ENCODE measurements around the gene ENTREP1.
A peak's percentile ranks its signal among the peaks of the same experiment; 100 is the strongest.

The ENTREP1 gene

GRCh38 chr9:69319324-69320025 lies 5.5 kb upstream of the ENTREP1 start:
- DNase-seq = no peak

GRCh38 chr9:69322256-69322655 lies 2.8 kb upstream of the ENTREP1 start:
- DNase-seq = no peak

DNA sequence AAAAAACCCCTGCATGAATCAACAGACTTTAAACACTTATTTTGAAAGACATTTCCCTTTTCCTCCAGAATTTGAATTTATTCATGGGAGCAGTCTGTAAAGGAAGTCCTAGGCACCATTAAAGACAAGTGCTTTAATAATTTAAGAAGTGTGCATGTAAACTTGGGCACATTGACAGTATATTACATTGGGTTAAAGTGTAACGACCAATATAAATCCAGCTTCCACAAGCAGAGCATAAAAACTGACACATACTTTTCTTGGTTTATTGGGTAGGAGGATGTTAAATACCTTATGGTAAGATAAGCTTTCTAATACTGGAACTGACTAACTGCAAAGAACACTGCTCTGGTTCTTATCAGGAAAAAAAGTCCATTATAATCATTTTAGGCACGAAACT lies 1.2 kb upstream of the ENTREP1 start:
- DNase-seq = no peak

GRCh38 chr9:69325409-69326212 lies 596 bp downstream of the ENTREP1 start:
- DNase-seq = peak; percentile 8

- no peak for DNase-seq
Measured at GRCh38 chr9:69326261-69326660, 1.2 kb downstream of the ENTREP1 start.

GRCh38 chr9:69330580-69330979 lies 5.6 kb downstream of the ENTREP1 start:
- no peak for DNase-seq

GRCh38 chr9:69331444-69331843 lies 6.4 kb downstream of the ENTREP1 start:
- DNase-seq = no peak

DNA sequence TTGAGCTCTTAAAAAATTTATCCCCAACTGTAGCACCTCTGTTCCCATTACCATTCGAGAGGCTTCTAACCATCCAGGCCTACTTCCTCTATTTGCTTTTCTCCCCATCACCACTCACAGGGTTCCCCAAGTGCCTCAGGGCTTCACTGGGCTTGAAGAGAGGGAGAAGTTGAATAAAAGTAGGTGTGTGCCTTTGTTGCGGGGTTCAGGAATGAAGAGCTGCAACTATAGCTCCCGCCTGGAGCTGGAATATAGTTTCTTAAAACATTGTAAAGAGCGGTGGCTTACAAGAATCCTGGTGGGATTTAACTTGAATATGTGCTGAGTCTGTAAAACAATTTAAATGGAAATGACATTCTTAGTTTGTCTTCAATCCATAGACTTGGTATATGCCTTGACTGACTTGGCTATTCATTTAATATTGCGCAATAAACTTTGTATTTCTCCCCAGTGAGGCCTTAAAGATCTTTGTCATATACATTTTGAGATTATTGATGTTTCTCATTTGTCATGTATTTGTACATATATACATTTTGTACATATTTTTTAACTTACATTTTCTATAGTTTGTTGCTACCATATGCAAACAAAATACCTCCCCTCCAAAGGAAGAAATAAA lies 7.2 kb downstream of the ENTREP1 start:
- no peak for DNase-seq

DNA sequence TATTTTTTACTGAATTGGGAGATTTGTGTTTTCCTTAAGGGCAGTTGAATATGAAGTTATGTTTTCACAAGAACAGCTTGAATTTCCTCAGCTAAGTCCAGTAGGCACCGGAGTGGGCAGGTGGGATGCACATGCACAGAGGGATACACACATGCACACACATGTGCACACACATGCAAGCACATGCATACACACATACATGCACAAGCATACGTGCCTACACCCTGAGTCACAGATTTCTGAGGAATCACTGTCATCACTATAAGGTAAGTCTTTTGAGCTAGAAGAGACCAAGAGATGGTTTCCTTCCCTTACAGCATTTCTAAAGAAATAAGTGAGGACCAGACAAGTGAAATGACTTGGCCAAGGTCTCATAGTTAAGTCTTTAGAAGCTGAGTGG lies 8.7 kb downstream of the ENTREP1 start:
- no peak for DNase-seq

DNA sequence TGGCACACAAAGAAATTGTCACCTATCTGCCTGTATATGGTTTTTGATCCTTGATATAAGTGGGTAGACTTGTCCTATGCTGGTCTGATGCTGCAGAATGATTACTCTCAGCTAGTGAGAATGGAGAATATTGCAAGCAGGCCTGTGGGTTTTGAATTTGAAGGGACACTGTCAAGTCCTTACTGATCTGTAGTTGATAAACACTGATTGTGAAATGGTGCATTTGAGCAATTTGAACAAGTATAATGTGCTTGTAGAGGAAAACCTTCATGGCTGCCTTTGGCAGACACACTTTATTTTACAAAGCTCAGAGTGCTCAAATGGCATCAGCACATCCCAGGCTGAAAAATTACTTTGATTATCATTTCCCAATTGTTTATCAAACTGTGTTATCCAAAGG lies 9.3 kb downstream of the ENTREP1 start:
- DNase-seq = no peak

DNA sequence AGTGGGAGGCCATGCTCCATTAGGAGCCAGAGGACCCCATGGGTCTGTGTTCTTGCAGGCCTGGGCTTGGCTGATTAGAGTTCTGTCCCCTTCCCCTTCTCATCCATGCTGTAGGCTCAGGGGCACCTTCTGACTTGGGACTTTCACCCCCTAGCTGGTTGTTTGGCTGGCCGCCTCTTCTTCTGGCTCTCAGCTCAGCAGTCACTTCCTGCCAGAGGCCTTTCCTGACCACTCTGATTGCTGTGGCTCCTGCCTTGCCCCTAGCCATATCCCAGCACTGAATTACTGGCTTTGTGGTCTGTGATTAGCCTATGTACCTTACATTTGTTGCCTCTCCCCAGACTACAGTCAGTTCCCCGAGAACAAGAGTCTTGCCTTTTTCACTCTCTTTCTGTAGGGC lies 14.6 kb downstream of the ENTREP1 start:
- no peak for DNase-seq

GRCh38 chr9:69340631-69341030 lies 15.6 kb downstream of the ENTREP1 start:
- DNase-seq = no peak

- no peak for DNase-seq
Measured at GRCh38 chr9:69342769-69343168, 17.8 kb downstream of the ENTREP1 start.

- no peak for DNase-seq
Measured at GRCh38 chr9:69344459-69344858, 19.4 kb downstream of the ENTREP1 start.

- no peak for DNase-seq
Measured at GRCh38 chr9:69346596-69347390, 21.8 kb downstream of the ENTREP1 start.

- DNase-seq = no peak
Measured at GRCh38 chr9:69347607-69348006, 22.6 kb downstream of the ENTREP1 start.

DNA sequence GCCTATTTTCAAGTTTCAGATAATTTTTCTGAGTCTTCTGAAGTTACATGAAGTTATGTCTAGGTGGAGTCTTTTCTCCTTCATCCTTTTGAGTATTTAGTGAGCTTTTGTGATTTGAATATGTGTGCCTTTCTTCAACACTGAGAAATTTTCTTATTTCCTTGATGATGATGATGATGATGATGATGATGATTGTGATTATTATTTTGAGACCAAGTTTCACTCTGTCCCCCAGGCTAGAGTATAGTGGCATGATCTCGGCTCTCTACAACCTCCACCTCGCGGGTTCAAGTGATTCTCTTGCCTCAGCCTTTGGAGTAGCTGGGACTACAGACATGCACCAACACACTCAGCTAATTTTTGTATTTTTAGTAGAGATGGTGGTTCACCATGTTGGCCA lies 26.2 kb downstream of the ENTREP1 start:
- no peak for DNase-seq

DNA sequence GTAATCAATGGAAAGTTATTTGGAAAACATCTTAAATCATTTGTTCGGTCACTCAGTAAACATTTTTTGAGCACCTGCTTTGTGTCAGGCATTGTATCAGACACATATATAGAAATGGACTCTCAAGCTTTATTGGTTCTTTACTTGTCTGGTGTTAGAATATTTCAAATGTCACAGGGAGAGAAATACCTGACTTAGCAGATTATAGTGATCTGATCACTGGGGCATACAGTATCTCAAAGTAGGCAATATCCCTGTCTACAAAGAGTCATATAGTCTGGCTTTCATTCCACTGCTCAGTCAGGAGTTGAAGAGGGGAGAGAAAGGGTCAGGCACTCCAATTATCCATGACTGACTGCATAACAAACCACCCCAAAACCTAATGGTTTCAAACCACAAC lies 30.2 kb downstream of the ENTREP1 start:
- no peak for DNase-seq

DNA sequence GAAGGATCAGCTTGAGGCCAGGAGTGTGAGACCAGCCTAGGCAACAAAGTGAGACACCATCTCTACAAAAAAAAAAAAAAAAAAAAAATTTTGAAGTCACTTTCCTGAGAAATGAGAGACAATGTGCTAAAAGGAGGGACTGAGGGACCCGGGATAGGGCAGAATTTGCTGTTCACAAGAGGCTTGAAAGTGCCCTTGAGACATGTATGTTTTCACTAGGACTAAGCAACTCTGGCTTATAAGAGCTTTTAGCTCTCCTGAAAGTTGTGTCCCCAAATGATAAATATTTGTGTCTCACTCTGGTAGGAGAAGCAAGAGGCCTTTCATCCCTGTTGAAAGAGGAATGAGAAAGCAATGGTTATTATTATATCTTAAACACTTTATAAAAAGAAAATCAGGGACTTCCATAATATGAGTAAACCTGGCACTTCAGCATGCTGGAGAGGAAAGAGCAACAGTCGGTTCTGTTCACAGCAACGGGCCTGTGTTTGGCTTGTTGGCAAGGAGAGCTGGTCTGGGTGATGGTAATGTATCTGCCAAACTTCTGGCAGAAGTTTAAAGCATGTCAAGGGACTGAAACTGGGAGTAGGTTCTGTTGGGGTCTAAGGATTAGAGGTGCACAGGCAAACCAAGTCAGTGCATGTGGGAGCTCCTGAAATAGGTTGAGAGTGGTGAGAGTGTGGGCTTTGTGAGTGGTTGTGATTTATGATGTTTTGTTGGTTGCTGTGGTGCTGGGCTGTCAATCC lies 32.2 kb downstream of the ENTREP1 start:
- DNase-seq = no peak

GRCh38 chr9:69357821-69358220 lies 32.8 kb downstream of the ENTREP1 start:
- no peak for DNase-seq

- no peak for DNase-seq
Measured at GRCh38 chr9:69363191-69363590, 38.2 kb downstream of the ENTREP1 start.

GRCh38 chr9:69364510-69365150 lies 39.6 kb downstream of the ENTREP1 start:
- DNase-seq = no peak

All from activated CD4-positive, alpha-beta T cell treated with anti-CD3 and anti-CD28 coated beads for 48 hours (primary cell).